ENCODE measurements around the gene LPCAT2.

LPCAT2 gene

GRCh38 chr16:55559233-55559632 is 50.4 kb downstream of the LPCAT2 start:
- no peak for DNase-seq (ENCODE audit: low spot score)

- no peak for DNase-seq (ENCODE audit: low spot score)
Observed at GRCh38 chr16:55559933-55560516, 51.2 kb downstream of the LPCAT2 start.

- no peak for DNase-seq (ENCODE audit: low spot score)
Observed at GRCh38 chr16:55561319-55561848, 52.5 kb downstream of the LPCAT2 start.

DNA sequence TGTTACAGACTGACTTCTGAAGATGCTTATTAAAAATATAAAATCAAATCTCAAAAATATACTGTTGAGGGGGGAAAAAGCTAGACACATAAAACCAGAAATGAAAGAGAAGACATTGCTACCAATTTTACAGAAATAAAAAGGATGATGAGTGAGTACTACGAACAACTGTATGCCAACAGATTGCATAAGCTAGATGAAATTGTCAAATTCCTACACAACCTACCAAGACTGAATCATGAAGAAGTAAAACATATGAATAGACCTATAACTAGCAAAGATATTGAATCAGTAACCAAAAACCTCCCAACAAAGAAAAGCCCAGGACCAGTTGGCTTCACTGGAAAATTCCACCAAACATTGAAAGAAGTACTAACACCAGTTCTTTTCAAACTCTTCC is 54.1 kb downstream of the LPCAT2 start:
- DNase-seq (ENCODE audit: low spot score) = no peak

GRCh38 chr16:55563797-55564196 is 54.9 kb downstream of the LPCAT2 start:
- no peak for DNase-seq (ENCODE audit: low spot score)

GRCh38 chr16:55565086-55565485 is 56.2 kb downstream of the LPCAT2 start:
- no peak for DNase-seq (ENCODE audit: low spot score)

DNA sequence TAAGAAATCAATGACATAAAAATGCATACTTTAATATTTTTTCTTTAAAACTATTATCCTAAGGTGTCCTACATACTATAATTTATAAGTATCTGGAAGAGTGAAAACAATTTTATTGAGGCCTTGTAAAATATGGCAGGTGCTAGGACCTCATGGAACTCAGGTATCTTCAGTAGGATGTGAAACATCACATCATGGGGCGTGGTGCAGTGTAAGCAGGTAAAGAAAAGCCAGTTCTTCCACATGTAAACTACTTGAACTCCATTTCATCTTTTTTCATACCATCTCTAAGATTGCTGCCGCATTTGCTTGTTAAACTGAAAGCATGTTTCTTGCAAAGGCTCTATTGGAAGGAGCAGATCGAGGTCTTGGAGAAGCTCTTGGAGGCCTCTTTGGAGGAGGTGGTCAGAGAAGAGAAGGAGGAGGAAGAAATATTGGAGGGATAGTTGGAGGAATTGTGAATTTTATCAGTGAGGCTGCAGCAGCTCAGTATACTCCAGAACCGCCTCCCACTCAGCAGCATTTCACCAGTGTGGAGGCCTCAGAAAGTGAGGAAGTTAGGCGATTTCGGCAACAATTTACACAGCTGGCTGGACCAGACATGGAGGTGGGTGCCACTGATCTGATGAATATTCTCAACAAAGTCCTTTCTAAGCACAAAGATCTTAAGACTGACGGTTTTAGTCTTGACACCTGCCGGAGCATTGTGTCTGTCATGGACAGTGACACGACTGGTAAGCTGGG is 57.7 kb downstream of the LPCAT2 start, which contains the start of gene CAPNS2:
CAPNS2 (plus strand) TSS at position 253 of the 744 bp plus-strand sequence; CDS start at position 326, 73 bp downstream.
- no peak for DNase-seq (ENCODE audit: low spot score)

GRCh38 chr16:55567382-55567781 is 58.5 kb downstream of the LPCAT2 start:
- no peak for DNase-seq (ENCODE audit: low spot score)

GRCh38 chr16:55568207-55568606 is 59.3 kb downstream of the LPCAT2 start:
- no peak for DNase-seq (ENCODE audit: low spot score)

- no peak for DNase-seq (ENCODE audit: low spot score)
Observed at GRCh38 chr16:55569025-55569424, 60.2 kb downstream of the LPCAT2 start.

DNA sequence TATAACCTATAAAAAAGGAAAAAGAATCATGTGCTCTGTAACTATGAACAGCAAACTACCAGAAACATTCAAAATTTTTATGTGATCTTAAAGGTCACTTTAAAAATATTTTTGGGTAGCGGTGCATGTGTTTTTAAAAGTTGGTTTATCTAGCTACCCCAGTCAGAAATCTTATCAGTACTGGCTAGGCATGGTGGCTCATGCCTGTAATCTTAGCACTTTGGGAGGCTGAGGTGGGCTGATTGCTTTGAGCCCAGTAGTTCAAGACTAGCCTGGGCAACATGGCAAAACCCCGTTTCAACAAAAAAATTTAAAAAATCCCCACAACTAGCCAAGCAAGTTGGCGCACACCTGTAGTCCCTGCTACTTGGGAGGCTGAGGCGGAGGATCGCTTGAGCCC is 61.3 kb downstream of the LPCAT2 start:
- DNase-seq (ENCODE audit: low spot score) = no peak

DNA sequence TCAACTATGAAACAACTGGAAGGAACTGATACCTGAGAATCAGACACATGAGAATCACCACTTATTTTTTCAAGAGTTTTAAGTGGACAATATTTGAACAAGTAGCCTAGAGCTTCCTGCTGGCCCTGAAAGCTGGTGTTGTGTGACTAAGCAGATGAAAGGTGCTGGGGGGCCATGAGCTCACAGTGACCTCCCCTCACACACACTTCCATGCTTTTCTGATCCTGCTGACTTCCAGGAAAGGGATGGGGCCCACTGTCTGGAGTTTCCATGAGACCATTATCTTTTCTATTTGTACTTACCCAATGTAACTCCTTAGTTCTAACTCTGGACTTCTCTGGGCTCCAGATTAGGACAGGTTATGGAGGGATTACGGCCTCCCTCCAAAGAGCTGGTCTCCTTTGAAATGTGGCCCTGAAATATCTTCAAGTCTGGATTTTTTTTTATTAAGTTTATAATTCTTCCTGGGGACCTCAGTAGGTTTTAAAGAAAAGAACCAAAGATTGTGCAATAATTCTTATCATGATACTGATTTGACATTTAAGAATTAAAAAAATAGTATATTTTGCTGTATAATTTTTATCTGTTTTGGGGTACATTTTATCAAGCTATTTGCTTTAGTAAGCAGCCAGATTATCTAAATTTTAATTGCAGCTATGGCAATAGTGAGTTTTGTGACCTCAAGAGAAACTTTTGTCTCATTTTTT is 62.5 kb downstream of the LPCAT2 start:
- no peak for DNase-seq (ENCODE audit: low spot score)

DNA sequence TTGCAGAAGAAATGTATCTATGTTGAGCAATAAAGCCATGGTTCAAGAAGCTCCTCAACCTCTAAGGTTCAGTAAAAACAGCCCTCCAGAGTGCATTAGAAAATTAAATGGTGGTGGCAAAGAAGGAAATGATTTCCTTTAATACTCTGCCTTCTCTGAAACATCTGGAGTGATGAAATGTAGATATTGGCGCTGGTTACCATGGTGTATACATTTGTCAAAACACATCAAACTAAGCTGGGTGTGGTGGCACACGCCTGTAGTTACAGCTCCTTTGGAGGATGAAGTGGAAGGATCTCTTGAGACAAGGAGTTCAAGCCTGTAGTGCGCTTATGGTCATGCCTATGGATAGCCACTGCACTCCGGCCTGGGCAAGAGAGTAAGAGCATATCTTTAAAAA is 63.6 kb downstream of the LPCAT2 start:
- DNase-seq (ENCODE audit: low spot score) = no peak

- no peak for DNase-seq (ENCODE audit: low spot score)
Observed at GRCh38 chr16:55574811-55575210, 65.9 kb downstream of the LPCAT2 start.

- no peak for DNase-seq (ENCODE audit: low spot score)
Observed at GRCh38 chr16:55575496-55575895, 66.6 kb downstream of the LPCAT2 start.

- no peak for DNase-seq (ENCODE audit: low spot score)
Observed at GRCh38 chr16:55576384-55576783, 67.5 kb downstream of the LPCAT2 start.

DNA sequence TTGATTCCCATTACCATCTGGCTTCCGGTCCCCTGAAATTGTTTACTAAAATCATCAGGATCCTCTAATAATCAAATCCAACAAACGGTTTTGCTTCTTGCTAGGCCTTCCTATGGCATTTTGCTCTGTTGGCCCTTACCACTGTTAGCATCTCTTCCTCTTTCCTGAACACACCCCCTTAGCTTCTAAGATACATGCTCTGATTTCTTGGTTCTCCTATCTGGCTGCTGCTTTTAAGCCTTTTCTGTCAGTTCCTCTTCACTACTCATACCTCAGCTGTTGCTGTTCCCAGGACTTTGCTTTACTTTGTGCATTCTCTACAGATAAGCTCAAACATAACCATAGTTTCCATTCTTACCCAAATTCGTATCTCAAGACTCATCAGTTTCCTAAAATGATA is 69.0 kb downstream of the LPCAT2 start:
- DNase-seq (ENCODE audit: low spot score) = no peak

DNA sequence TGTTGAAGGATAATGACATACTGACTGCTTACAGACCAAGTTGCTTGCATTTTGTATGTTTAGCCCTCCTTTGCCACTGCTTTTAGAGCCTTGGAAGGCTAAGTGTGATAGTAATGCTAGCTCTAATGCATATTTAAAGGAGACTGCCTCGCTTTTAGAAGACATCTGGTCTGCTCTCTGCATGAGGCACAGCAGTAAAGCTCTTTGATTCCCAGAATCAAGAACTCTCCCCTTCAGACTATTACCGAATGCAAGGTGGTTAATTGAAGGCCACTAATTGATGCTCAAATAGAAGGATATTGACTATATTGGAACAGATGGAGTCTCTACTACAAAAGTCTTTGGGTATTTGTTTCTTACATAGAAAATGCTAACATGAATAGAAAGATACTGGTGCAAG is 76.8 kb downstream of the LPCAT2 start:
- no peak for DNase-seq (ENCODE audit: low spot score)

GRCh38 chr16:55588799-55589198 is 79.9 kb downstream of the LPCAT2 start:
- DNase-seq (ENCODE audit: low spot score) = no peak

- no peak for DNase-seq (ENCODE audit: low spot score)
Observed at GRCh38 chr16:55592306-55592705, 83.4 kb downstream of the LPCAT2 start.

DNA sequence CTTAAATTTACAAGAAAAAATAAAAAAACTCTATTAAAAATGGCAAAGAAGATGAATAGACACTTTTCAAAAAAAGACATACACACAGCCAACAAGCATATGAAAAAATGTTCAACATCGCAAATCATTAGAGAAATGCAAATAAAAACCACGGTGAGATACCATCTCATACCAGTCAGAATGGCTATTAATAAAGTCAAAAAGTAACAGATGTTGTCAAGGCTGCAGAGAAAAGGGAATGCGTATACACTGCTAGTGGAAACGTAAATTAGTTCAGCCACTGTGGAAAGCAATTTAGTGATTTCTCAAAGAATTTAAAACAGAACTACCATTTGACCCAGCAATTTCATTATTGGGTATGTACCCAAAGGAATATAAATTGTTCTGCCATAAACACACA is 89.1 kb downstream of the LPCAT2 start:
- no peak for DNase-seq (ENCODE audit: low spot score)

- no peak for DNase-seq (ENCODE audit: low spot score)
Observed at GRCh38 chr16:55605754-55606336, 97.0 kb downstream of the LPCAT2 start.

All from D341Med (cell line).